Right renal pelvis (tissue), 4 donors: ENCODE measurements around the gene ECEL1. TPM values are rescaled to one million over a fixed set of nuclear protein-coding genes. Genes with fewer than 3 reads are reported as not detected.

Source experiments
- DNase-seq, 4 donors: peaks; one replicate each; pipeline ENCODE4 v3.0.0-alpha.2; 2013; ENCODE audit warnings: low read depth in 4 of 4, low spot score in 3 of 4, missing footprints in 1 of 4
- polyA plus RNA-seq, 4 donors: library from polyadenylated mRNA; unstranded; fragments of 120-200 nt; gene quantifications; one replicate each; pipeline ENCODE4 v1.2.1, GENCODE V29; 2013; ENCODE audit not compliant: insufficient read length in 4 of 4

The ECEL1 gene
- polyA plus RNA-seq, 4 donors: 4.7 to 19.4 (median 12.5) TPM

DNA sequence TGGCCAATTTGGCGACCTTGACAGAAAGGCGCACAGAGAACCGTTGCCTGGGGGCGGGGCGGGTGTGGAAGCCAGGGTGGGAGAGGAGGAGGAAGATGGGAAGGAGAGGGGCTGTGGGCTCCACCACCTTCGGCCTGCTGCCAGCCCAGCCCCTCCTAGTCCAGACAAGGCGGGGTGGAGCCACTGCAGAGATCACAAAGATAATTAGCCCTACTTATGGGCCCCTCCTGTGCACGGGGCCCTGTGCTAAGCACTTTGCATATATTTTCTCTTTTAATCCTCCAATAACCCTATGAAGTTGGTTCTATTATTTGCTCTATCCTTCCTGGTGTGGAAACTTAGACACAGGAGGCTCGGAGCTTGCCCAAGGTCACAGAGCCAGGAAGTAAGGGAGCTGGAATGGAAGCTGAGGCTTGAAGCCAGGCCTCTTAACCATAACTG is 13.7 kb upstream of the ECEL1 start:
- DNase-seq: no peak

DNA sequence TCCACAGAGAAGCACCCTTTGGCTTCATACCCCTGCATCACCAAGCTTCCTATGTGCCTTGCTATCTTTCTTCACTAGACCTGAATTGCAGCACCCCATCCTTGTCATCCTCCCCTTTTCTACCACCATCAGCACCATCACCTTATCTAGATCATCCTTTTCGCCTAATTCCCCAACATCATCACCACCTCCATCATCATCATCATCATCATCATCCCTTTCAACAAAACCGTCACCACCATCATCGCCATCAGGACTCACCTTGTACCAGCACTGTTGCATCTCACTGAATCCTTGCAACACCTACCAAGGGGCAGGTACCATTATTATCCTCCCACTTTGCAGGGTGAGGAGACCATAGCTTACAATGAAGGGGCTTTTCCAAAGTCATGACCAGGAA is 10.8 kb upstream of the ECEL1 start:
- DNase-seq: no peak

DNA sequence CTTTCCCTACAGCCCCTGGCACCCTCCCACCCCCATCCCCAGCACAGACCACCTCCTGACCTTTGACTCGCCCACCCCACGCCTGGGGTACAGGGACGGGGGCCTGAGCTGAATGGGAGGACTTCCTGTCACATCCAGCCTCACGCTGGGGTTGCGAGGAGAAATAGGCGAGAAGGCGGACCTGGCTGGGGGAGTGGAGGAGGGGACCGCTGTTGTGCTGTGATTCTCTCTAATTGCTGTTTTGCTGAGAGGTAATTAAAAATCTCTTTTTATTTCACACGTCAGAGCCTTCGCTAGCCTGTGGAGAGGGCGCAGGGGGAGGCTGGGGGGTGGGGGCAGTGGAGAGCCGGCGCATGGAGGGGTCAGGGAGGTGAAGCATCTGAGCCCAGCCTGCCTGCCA is 9.7 kb upstream of the ECEL1 start:
- DNase-seq: no peak

DNA sequence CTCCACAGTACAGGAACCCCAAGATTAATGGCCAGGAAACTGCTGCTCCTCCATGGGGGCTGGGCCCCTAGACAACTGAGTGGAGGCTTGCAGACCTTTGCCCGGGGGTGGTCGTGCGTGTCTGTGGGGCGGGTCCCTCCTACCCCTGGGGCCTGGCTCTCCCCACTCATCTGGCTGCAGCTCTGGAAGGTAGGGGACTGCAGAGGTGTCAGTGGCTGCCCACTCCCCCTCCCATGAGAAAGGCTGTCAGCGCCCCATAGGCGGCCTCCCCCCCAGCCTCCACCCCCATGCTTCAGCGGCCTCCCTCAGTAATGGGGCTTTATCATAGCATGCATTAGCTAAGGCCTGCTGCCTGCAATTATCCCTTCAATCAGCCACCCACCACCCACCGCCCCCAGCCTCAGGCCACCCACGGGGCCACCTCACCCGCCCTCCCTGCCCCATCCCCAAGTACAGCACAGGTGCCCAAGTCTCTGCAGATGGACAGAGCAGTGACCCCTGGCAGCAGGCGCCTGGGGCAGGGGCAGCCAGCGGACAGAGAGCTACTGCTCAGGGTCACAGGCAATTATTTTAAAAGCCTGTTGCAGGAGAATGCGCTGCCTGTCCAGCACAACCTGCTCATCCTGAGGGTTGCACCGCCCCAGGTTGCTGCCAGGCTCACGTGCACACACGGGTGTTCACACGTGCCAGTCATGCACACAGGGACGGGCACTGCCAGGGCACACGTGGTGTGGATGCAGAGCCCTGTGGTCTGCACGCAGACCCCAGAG is 9.1 kb upstream of the ECEL1 start:
- no peak for DNase-seq

DNA sequence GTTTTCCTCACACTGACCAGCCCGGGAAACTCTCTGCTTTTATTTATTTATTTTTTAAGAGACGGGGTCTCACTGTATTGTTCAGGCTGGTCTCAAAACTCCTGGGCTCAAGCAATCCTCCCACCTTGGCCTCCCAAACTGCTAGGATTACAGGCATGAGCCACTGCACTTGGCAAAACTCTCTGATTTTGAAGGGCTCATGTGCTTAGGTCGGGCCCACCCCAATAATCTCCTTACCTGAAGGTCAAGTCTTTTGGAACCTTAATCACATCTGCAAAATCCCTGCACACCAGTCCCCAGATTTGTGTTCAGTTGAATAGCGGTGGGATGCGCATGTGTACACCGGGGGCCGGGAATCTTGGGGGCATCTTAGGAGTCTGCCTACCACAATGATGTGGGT is 7.7 kb upstream of the ECEL1 start:
- no peak for DNase-seq

DNA sequence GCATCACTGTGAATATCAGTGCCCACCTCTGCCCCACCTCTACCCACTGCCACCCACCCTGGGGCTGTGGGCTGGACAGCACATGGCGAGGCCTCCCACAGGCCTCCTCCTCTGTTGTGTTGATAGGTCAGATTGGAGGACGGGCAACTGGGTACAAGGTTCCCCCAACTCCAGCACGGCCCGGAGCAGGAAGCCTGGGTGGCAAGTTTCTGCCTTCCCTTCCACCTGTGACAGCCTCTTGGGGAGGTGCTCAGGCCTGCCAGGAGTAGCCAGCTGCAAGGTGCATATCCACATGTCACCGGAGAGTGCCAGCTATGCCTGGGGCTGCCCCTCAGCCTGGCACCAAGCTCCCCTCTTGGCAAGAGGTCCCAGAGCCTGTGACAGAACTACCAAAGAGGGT is 6.9 kb upstream of the ECEL1 start:
- DNase-seq: no peak

DNA sequence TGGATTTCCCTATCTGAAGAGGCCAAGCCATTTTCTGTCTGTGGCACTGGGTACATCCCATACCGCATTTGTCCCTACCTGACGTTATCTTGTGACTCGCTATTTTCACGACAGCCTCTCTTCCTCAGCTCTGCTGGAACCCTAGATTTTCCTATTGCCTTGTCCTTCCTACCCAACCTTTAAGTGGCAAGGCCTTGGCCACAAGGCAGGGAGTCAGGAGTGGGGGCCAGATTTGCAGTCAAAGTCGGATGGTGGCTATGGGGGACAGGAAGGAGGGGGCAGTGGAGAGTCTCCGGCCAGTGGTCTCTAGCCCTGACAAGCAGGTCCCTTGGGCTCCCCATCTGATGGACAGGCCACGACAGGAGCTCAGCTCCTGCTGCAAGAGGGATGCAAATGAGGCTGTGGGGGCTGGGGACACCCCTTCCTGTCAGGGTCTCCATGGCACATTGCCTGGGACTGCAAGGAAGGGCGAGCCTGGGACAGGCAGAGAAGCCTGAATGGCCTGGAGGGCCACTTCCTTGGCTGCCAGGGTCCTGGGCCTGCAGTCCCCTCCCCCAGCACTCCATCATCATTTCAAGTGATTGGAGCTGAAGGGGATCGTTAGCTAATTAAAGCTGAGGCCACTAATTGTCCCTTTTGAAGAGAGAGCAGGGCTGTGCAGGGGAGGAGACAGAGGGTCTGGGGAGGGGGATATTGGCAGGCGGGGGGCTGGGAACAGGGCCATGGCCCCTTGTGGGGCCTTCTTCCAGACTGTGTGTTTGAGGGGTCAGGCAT is 6.3 kb upstream of the ECEL1 start:
- no peak for DNase-seq

DNA sequence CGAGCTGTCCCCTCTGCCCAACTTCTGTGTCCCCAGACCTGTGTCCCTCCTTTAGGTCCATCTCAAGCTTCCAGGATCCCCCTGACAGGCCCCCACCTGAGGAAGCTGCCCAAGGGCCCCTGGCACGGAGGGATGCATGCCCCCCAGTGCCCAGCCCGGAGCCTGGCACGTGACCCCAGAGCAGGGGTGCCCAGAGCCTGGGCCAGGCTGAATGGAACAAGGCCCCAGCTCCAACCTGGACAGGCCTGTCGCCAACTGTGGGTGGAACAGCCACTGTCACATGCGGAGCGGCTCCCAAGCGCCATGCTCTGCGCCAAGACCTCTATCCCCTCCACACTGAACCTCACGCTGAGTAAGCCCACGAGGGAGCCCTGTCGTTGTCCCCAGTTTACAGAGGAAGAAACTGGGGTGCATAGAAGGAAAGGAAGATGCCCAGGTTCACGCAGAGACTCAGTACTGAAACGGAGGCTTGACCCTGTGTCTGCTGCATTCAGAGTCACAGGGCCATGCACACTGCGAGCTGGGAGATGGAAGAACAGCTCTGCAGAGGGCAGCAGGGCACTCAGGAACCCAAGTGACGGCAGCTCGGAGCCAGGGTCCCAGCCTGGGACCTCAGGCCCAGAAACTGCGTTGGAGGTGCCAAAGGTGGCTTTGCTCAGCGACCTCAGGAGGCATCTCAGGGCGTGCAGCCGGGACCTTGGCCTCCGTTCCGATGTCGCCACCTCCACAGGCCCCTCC is 5.5 kb upstream of the ECEL1 start:
- no peak for DNase-seq

DNA sequence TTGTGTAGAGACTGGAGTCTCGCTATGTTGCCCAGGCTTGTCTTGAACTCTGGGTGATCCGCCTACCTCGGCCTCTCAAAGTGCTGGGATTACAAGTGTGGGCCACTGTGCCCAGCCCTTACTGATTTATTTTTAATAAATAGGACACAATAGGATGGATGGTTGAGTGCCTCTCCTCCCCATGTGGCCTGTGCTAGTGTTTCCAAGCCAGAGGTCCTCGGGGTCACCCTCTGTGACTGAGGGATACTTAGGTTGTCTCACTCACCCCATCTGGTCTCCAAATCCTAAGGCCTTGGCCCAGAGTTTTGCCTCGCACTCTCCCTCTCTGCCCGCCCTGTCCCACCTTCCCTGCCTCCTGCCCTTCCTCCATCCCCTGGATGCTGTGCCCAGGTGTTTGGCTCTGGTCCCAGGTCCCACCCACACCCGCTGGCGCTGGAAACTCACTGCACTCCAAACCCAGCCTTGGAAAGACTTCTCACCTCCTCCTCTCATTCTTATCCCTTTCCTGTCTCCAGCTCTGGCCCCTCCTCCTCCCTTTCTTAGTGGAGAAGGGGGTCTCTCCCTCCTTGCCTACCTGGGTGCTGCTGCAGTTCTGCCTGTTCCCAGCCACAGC is 4.7 kb upstream of the ECEL1 start:
- no peak for DNase-seq

DNA sequence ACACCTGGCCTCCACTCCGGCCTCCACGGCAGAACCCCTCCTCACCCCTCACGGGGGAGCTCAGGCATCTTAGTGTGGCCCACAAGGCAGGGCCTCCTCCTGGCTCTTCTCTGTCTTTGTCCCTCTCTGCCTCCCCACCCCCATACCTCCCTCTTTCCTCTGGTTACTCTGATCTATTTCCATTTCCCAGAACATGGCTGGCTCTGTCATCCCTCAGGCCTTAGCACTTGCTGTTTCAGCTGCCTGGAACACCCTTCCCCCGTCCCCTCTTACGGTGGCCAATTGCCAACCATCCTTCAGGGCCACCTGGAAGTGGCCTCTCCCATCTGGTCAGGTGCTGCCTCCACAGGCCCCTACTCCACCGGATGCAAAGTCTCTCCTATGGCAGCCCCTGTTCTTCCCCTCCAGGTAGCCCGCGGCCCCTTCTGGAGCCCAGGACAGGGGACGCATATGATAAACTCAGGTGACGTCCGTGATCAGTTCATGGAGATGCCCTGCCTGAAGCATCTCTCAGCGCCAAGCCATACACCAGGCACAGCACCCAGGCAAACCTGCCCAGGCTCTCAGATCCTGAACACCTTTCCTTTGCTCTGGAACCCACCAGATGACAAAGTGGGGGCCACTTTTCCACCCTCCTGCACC is 3.6 kb upstream of the ECEL1 start:
- no peak for DNase-seq

DNA sequence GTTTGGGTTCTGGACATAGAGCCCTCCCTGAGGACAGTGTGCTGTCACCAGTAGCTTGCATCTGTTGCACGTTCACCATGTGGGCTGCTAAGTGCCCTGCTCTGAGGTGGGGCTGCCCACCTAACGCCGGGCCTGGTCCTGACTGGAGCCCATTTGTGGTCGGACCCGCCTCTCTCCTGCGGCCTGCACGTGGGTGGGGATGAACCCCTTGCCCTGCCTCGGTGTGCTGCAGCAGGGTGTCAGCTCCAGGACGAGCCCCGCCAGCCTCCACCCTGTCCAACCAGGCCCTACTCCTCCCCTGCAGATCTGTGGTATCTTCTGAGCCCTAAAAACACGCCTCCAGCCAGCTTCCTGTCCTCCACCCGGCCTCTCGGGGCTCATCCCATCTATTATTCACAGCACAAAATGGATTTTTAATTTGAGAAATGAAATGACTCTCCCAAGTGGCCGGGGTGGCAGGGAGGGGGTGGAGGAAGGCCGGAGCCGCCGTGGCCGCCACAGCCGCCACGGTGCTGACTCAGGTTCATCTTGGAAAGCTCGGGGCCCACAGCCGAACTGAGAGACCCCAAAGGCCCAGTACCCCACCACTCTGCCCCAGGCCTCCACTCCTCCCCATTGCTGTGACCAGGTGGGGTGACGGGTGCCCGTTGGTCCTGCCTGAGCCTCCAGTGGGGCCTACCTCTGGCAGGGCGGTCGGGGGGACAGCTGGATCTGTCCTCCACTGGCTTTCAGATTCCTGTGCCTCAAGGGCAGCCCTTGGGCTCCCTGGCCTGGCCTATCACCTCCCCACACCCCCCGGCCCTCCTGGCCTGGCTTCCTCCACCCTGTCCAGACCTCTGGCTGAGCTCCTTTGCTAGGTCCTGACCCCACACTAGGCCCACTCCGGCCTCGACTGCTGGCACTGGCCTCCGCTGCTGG is 2.8 kb upstream of the ECEL1 start:
- no peak for DNase-seq

DNA sequence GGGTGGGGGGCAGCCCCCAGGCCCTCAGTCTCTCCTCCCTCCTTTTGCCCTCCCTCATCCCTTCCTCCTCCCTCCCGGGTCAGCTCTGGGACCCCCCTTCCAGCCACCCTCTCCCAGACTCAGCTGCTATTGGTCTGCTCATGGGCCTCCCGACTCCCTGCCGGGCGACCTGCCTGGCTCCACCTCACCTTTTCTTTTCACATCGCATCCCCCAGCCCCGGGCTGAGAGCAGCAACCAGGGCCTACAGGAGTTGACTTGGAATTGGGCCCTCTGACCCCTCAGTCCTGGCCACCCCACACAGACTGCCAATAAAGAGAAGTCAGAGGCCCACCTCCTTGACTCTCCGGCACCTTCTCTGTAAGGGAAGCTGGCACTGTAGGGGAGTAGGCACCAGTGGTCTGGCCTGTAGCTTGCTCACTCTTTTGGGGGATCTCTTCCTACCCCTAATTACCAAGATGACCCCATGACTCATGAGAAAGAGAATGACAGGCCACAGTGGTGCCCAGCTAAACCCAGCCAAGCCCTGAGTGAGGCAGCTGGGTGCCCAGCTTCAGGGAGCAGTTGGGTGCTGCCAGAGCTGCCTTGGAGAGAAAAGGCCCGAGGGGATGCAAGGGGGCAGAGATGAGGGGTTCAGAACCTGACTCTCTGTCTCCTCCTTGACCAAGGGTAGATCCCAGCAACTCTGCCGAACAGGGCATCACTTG is 2.0 kb upstream of the ECEL1 start:
- no peak for DNase-seq

DNA sequence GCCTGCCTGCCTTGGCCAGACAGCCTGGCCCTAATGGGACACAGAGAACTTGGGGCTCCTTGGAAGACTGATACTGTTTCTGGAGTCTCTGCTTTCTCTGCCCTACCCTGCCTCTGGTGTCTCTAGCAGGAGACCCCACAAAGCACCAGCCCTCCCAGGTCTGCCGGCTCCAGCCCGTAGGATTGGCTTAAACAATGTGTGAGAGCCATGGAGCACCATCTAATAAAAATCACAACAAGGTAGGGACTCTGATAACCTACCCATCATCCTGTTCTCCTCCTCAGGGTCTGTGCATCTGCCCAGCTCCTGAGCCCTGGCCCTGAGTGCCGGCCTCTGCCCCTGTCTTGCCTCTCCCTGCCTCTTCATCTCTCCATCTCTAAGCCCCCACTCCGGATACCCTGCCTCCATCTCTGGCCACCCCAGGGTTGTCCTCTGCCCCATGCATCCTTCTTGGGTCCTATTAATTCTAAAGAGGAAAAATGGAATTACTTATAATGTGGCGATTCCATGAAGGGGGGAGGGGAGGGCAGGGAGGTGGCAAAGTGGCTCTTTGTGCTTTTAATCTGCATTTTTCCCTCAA is 1.2 kb upstream of the ECEL1 start:
- DNase-seq: no peak

DNA sequence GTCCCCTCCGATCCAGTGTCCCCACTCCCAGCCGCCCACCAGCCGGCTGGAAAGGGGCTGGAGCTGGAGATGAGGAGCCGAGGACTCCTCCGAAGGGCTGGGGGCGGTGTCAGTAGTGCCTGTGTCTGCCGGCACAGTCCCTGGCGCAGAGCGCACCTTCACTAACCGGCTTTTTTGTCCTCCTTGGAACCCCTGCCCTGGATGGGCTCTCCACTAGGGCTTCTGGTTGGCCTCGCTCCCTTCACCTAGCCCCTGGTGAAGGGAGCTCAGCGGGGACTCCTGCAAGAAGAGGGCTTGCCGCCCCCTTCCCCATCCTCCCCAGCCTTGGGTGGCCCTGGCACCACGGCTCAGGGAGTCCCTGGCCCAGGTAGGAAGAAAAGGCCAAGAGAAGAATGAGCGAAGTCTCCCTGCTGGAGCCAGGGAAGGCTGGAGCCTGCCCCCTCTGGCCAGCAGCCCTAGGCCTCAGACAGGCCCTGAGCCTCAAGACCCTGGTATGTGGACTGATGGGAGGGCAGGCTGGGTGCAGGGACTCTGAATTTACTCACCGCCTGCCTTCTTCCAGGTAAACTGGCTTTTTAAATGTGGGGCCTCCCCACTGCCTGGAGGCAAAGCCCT is 570 bp upstream of the ECEL1 start:
- no peak for DNase-seq

DNA sequence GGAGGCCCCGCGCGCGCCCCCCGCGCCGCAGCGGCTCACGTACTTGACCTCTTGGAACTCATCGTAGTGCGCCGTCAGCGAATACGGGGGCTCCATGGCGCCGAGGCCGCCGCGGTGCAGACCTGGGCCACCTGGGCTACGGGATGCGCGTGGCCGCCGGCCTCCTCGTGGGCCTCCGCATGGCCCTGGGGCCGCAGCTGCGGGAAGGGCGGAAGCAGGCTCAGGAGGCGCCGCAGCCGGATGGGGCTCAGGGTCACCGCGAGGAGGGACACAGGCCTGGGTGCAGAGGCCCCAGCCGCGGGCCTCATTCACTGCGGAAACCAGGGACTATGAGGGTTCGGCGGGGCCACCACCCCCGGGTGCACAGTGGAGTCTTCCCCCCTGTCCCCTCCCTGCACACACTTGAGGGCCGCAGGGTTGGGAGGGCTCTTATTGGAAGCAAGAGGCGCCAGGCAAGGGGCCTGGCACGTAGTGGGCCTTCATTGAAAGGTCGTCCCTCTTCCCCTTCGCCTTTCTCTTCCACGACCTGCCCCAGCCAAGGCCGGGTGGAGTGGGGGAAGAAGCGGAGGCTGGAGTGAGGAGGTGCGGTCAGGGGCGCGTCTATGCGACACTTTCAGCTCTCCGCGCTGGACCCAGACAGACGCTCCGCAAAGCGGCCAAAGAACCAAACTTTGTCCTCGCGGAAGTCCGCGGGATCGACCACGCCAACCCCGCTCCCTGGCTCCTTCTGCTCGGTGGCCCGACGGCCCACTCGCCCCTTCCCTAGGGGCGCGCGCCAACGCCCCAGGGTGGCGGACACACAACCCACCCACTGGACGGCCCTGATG is 863 bp downstream of the ECEL1 start:
- DNase-seq: no peak

DNA sequence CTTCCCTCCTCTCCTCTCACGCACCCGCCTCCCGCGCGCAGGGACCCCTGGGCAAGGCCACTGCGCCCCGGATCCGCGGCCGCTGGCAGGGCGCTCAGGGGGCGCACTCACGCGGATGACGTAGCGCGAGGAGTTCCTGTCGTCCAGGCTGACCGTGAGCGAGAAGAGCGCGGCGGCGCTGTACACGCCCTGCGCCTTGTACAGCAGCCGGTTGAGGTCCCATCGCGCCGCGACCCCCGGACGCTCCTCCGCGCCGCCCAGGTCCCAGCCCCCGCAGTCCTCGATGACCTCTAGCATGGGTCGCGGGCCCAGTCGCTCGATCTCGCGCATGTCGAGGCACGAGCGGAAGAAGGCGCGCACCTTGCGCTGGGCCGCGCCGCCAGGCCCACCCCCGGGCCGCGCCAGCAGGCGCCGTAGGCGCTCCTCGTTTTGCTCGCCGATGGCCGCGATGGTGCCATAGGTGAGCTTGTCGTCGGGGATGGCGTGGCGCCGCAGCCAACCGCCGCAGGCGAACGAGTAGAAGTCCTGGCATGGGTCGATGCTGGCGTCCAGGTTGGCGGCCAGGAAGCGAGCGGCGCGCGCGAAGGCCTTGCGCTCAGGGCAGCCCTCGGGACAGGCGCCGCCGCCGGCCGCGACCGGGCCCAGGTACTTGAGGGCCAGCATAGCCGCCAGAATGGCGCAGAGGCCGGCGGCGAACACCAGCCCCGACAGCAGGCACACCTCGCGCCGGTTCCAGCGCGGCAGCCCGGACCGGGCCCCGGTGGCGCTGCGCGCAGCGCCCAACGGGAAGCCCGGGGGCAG is 1.7 kb downstream of the ECEL1 start:
- no peak for DNase-seq
